ENCODE measurements around the gene EPM2A. TPM values are rescaled to one million over a fixed set of nuclear protein-coding genes. Genes with fewer than 3 reads are reported as not detected.

Gene EPM2A
- total and polyA plus RNA-seq, 11 donors: 13.1 to 52.7 (median 39.8) TPM

- 68 to 77% (median 70%) methylated on average over 5 of the region's 5 CpGs for WGBS, 4 donors
- H3K27ac ChIP-seq: no peak overlapping the region
- H3K4me1 ChIP-seq: peaks cover 0 to 13% (median 0%) of the 10 kb centered on the region in 12 donors
These were observed 7.4 kb downstream of the EPM2A start for GRCh38 chr6:145727817-145728388.

DNA sequence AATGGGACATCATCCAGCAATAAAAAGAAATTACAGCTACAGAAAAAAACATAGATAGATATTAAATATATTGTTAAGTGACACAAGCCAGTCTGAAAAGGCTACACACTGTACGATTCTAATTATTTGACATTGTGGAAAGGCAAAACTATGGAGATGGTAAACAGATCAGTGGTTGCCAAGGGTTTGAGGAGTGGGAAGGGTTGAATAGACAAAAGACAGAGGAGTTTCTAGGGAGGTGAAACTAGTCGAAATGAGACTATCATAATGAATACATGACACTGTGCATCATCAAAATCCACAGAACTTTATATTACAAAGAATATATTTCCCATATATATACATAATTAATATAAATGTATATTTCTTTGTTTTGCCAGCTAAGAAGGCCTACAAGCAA is 9.8 kb downstream of the EPM2A start:
- Histone ChIP-seq H3K27me3 (no peaks in the 10 kb centered on the region), H3K36me3 (peaks cover 0 to 4% (median 0%) of the 10 kb centered on the region in 9 donors), H3K4me3 (no peak overlapping the region), H3K9me3 (peaks cover 0 to 46% (median 0%) of the 10 kb centered on the region in 12 donors), H3K27ac (no peak overlapping the region), H3K4me1 (peaks cover 0 to 6% (median 0%) of the 10 kb centered on the region in 12 donors)
- ATAC-seq: no peak
- intact Hi-C loops (cut with DNase I): no loop called here
- 73 to 82% (median 75%) methylated on average over 2 of the region's 2 CpGs for WGBS, 4 donors
- no peak for DNase-seq
- TF ChIP-seq POLR2A (IDR thresholded peaks at IDR 0.05) (no peak), CTCF (IDR thresholded peaks at IDR 0.05) (no peak)

More at GRCh38 chr6:145727817-145728388, 7.4 kb downstream of the EPM2A start:
- DNase-seq: no peak
- TF ChIP-seq POLR2A (IDR thresholded peaks at IDR 0.05) (no peak), CTCF (IDR thresholded peaks at IDR 0.05) (no peak)
- H3K27me3 ChIP-seq: no peaks in the 10 kb centered on the region
- intact Hi-C loops (cut with DNase I): no loop called here
- ATAC-seq: no peak
- no peak overlapping the region for H3K4me3 ChIP-seq
- H3K36me3 ChIP-seq: no peaks in the 10 kb centered on the region
- peaks cover 0 to 38% (median 0%) of the 10 kb centered on the region in 12 donors for H3K9me3 ChIP-seq

GRCh38 chr6:145723646-145724045 is 11.7 kb downstream of the EPM2A start:
- H3K27ac ChIP-seq: no peak overlapping the region
- no peak for ATAC-seq
- H3K9me3 ChIP-seq: peaks cover 0 to 40% (median 0%) of the 10 kb centered on the region in 12 donors
- TF ChIP-seq CTCF (IDR thresholded peaks at IDR 0.05): no peak
- no peak for TF ChIP-seq POLR2A (IDR thresholded peaks at IDR 0.05)
- H3K4me3 ChIP-seq: no peak overlapping the region
- DNase-seq: no peak
- H3K27me3 ChIP-seq: no peaks in the 10 kb centered on the region
- peaks cover 0 to 11% (median 0%) of the 10 kb centered on the region in 9 donors for H3K36me3 ChIP-seq
- H3K4me1 ChIP-seq: peaks cover 0 to 6% (median 0%) of the 10 kb centered on the region in 12 donors
- 82 to 92% (median 84%) methylated on average over 1 of the region's 1 CpG for WGBS, 4 donors
- intact Hi-C loops (cut with DNase I): no loop called here

DNA sequence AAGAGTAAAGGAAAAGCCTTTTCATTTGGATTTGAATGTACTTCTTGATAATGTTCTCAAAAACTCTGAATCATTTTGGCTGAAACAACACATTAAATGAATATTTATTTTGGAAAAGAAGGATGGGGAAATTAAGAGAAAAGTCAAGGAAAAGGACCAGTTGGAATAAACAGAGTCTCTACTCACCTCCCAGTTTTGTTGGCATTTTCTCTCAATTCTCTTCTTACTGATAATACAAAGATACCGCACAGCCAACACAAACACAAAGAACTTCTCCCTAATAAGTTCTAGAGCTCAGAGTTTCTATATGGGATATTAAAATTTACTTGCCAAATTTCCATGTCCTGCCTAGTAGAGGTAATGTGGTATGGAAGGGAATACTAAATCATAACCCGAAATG is 13.1 kb downstream of the EPM2A start:
- peaks cover 0 to 11% (median 0%) of the 10 kb centered on the region in 9 donors for H3K36me3 ChIP-seq
- H3K27me3 ChIP-seq: no peaks in the 10 kb centered on the region
- no peak overlapping the region for H3K4me3 ChIP-seq
- H3K27ac ChIP-seq: no peak overlapping the region
- intact Hi-C loops (cut with DNase I): no loop called here
- DNase-seq: no peak
- peaks cover 0 to 25% (median 0%) of the 10 kb centered on the region in 12 donors for H3K9me3 ChIP-seq
- no peak for TF ChIP-seq CTCF (IDR thresholded peaks at IDR 0.05)
- no peak for TF ChIP-seq POLR2A (IDR thresholded peaks at IDR 0.05)
- H3K4me1 ChIP-seq: peaks cover 0 to 6% (median 0%) of the 10 kb centered on the region in 12 donors
- WGBS, 4 donors: 84 to 93% (median 92%) methylated on average over 2 of the region's 2 CpGs
- ATAC-seq: no peak
